Measurements from ENCODE around the gene EFCAB5. TPM values are rescaled to one million over a fixed set of nuclear protein-coding genes. Genes with fewer than 3 reads are reported as not detected.

EFCAB5 gene
- total and polyA plus RNA-seq, 2 of the 13 experiments (the other 11 are each of a cell fraction or from before 2014, with no cell fraction given): 0.15 TPM; not detected in 1

DNA sequence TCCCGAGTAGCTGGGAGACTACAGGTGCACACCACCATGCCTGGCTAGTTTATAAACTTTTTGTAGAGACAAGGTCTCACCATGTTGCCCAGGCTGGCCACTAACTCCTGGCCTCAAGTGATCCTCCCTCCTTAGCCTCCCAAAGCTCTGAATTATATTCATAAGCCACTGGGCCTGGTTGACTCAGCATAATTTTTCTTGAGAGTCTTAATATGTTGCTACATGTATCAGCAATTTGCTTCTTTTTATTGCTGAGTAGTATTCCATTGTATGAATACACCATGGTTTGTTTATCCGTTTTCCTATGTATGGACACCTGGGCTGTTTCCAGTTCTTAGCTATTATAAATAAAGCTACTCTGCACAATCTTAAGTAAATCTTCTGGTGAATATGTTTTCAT is 132.8 kb downstream of the EFCAB5 start:
- ChIA-PET POLR2A (no interaction called here), CTCF (ENCODE audit: low intra/inter-chr PET ratio, low total read pairs) (no interaction called here)
- H3K79me2 ChIP-seq (ENCODE audit: insufficient read depth, low read length): no peaks in the 10 kb centered on the region
- H4K20me1 ChIP-seq (ENCODE audit: insufficient read depth, low read length): no peaks in the 10 kb centered on the region
- H3K4me3 ChIP-seq (replicated peaks in 1 of 3; ENCODE audit: insufficient read depth in 1 of 3, low read depth in 2 of 3, low read length in 3 of 3): no peak overlapping the region
- no peak overlapping the region for H3K4me2 ChIP-seq (ENCODE audit: low read depth, low read length)
- H2AFZ ChIP-seq (ENCODE audit: low read length): no peak overlapping the region
- H3K27ac ChIP-seq (ENCODE audit: extremely low read length, insufficient read depth, low read length): no peak overlapping the region
- peaks cover 0 to 16% of the 10 kb centered on the region in 2 experiments; a peak in 3 of 5 replicates for H3K27me3 ChIP-seq (ENCODE audit: control insufficient read depth in 1 of 2, insufficient read depth in 2 of 2, low read length in 2 of 2)
- ATAC-seq: no peak
- TF ChIP-seq CREB1 (IDR thresholded peaks at IDR 0.05) (no peak), CREB1 (CRISPR knock-in tag; IDR thresholded peaks at IDR 0.05) (no peak), ZNF570 (CRISPR knock-in tag; IDR thresholded peaks at IDR 0.05; ENCODE audit: borderline replicate concordance) (no peak), EED (CRISPR knock-in tag; IDR thresholded peaks at IDR 0.05) (no peak), MAFK (conservative IDR thresholded peaks at IDR 0.05 in 1 of 2, IDR thresholded peaks at IDR 0.05 in 1 of 2; ENCODE audit: low read length in 2 of 2) (peak; percentile 60 to 68), MAFF (IDR thresholded peaks at IDR 0.05; ENCODE audit: low read depth, low read length) (peak; percentile 65), SRF (IDR thresholded peaks at IDR 0.05; ENCODE audit: low read depth, low read length) (no peak), NCOA5 (CRISPR knock-in tag; IDR thresholded peaks at IDR 0.05) (no peak), PPARG (CRISPR knock-in tag; conservative IDR thresholded peaks at IDR 0.05) (no peak)
- TF ChIP-seq, protein P1, sequence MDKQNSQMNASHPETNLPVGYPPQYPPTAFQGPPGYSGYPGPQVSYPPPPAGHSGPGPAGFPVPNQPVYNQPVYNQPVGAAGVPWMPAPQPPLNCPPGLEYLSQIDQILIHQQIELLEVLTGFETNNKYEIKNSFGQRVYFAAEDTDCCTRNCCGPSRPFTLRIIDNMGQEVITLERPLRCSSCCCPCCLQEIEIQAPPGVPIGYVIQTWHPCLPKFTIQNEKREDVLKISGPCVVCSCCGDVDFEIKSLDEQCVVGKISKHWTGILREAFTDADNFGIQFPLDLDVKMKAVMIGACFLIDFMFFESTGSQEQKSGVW (CRISPR knock-in tag; IDR thresholded peaks at IDR 0.05; ENCODE audit: borderline replicate concordance): no peak
- WGBS (ENCODE audit: low lambda C conversion rate): 2% methylated on average over 2 of the region's 2 CpGs
- no peaks in the 10 kb centered on the region for H3K4me1 ChIP-seq (ENCODE audit: insufficient read depth, low read length)
- in situ Hi-C loops (cut with HindIII; ENCODE audit: extremely low pct_ligation_motif_present, low pct_unique_long_range_greater_than_20kb) (no loop called here), intact Hi-C loops (cut with micrococcal nuclease; ENCODE audit: unreplicated experiment) (no loop called here)
- BruUV-seq (replicated peaks): no TSS peak
- no peak for DNase-seq (ENCODE audit: low spot score)
- no peak overlapping the region for H3K9ac ChIP-seq (ENCODE audit: insufficient read depth, low read depth, low read length)
- FAIRE-seq: no peak
- no peaks in the 10 kb centered on the region for H3K36me3 ChIP-seq (replicated peaks in 1 of 2; ENCODE audit: control insufficient read depth in 1 of 2, insufficient read depth in 2 of 2, low read length in 2 of 2)
- no peaks in the 10 kb centered on the region for H3K9me3 ChIP-seq (ENCODE audit: low read length)

DNA sequence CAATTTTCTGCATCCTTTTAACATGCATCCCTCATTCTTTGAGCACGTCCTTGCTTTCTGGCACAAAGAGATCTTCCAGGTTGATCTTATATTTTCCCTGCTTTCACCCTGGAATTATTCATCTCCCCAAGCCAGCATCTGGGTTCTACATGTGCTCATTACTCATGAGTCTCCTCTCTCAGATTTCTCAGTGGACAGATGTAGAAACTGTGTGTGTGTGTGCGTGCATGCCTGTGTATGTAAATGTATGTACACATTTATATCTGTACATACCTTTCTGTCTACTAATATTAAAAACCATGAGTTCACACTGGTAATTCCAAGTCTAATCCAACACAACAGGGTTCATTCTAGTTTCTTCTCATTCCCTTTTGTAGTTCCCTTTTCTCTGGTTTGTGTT is 133.3 kb downstream of the EFCAB5 start:
- no peak overlapping the region for H3K4me2 ChIP-seq (ENCODE audit: low read depth, low read length)
- H3K4me3 ChIP-seq (replicated peaks in 1 of 3; ENCODE audit: insufficient read depth in 1 of 3, low read depth in 2 of 3, low read length in 3 of 3): no peak overlapping the region
- no peaks in the 10 kb centered on the region for H3K4me1 ChIP-seq (ENCODE audit: insufficient read depth, low read length)
- H3K27ac ChIP-seq (ENCODE audit: extremely low read length, insufficient read depth, low read length): no peak overlapping the region
- WGBS (ENCODE audit: low lambda C conversion rate): 19% methylated on average over 2 of the region's 2 CpGs
- H3K36me3 ChIP-seq (replicated peaks in 1 of 2; ENCODE audit: control insufficient read depth in 1 of 2, insufficient read depth in 2 of 2, low read length in 2 of 2): no peaks in the 10 kb centered on the region
- H4K20me1 ChIP-seq (ENCODE audit: insufficient read depth, low read length): no peaks in the 10 kb centered on the region
- intact Hi-C loops (cut with micrococcal nuclease; ENCODE audit: unreplicated experiment) (no loop called here), in situ Hi-C loops (cut with HindIII; ENCODE audit: extremely low pct_ligation_motif_present, low pct_unique_long_range_greater_than_20kb) (no loop called here)
- ATAC-seq (no peak), FAIRE-seq (no peak), DNase-seq (ENCODE audit: low spot score) (no peak)
- BruUV-seq (replicated peaks): no TSS peak
- H3K9me3 ChIP-seq (ENCODE audit: low read length): no peaks in the 10 kb centered on the region
- H2AFZ ChIP-seq (ENCODE audit: low read length): no peak overlapping the region
- no peaks in the 10 kb centered on the region for H3K79me2 ChIP-seq (ENCODE audit: insufficient read depth, low read length)
- POLR2A ChIA-PET: no interaction called here
- CTCF ChIA-PET (ENCODE audit: low intra/inter-chr PET ratio, low total read pairs): no interaction called here
- H3K27me3 ChIP-seq (ENCODE audit: control insufficient read depth in 1 of 2, insufficient read depth in 2 of 2, low read length in 2 of 2): peaks cover 0 to 11% of the 10 kb centered on the region in 2 experiments; a peak in 3 of 5 replicates
- no peak overlapping the region for H3K9ac ChIP-seq (ENCODE audit: insufficient read depth, low read depth, low read length)
- TF ChIP-seq CHD4 (IDR thresholded peaks at IDR 0.05; ENCODE audit: borderline replicate concordance, low read length): no peak
- TF ChIP-seq, protein P2, sequence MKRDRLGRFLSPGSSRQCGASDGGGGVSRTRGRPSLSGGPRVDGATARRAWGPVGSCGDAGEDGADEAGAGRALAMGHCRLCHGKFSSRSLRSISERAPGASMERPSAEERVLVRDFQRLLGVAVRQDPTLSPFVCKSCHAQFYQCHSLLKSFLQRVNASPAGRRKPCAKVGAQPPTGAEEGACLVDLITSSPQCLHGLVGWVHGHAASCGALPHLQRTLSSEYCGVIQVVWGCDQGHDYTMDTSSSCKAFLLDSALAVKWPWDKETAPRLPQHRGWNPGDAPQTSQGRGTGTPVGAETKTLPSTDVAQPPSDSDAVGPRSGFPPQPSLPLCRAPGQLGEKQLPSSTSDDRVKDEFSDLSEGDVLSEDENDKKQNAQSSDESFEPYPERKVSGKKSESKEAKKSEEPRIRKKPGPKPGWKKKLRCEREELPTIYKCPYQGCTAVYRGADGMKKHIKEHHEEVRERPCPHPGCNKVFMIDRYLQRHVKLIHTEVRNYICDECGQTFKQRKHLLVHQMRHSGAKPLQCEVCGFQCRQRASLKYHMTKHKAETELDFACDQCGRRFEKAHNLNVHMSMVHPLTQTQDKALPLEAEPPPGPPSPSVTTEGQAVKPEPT (CRISPR knock-in tag; IDR thresholded peaks at IDR 0.05; ENCODE audit: low read depth): no peak
- TF ChIP-seq, protein P3, sequence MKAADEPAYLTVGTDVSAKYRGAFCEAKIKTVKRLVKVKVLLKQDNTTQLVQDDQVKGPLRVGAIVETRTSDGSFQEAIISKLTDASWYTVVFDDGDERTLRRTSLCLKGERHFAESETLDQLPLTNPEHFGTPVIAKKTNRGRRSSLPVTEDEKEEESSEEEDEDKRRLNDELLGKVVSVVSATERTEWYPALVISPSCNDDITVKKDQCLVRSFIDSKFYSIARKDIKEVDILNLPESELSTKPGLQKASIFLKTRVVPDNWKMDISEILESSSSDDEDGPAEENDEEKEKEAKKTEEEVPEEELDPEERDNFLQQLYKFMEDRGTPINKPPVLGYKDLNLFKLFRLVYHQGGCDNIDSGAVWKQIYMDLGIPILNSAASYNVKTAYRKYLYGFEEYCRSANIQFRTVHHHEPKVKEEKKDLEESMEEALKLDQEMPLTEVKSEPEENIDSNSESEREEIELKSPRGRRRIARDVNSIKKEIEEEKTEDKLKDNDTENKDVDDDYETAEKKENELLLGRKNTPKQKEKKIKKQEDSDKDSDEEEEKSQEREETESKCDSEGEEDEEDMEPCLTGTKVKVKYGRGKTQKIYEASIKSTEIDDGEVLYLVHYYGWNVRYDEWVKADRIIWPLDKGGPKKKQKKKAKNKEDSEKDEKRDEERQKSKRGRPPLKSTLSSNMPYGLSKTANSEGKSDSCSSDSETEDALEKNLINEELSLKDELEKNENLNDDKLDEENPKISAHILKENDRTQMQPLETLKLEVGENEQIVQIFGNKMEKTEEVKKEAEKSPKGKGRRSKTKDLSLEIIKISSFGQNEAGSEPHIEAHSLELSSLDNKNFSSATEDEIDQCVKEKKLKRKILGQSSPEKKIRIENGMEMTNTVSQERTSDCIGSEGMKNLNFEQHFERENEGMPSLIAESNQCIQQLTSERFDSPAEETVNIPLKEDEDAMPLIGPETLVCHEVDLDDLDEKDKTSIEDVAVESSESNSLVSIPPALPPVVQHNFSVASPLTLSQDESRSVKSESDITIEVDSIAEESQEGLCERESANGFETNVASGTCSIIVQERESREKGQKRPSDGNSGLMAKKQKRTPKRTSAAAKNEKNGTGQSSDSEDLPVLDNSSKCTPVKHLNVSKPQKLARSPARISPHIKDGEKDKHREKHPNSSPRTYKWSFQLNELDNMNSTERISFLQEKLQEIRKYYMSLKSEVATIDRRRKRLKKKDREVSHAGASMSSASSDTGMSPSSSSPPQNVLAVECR (CRISPR knock-in tag; IDR thresholded peaks at IDR 0.05; ENCODE audit: borderline replicate concordance): no peak
- TF ChIP-seq ZNF766 (CRISPR knock-in tag; IDR thresholded peaks at IDR 0.05; ENCODE audit: borderline replicate concordance): no peak
